Bronchial epithelial cell (primary cell): ENCODE results near the gene PWWP2B. TPM values are rescaled to one million over a fixed set of nuclear protein-coding genes. Genes with fewer than 3 reads are reported as not detected.

Experiments used
- DNase-seq: peaks from one replicate; pipeline ENCODE4 v3.0.0-alpha.2; 2010; ENCODE audit warnings: low read depth
- FAIRE-seq: peaks from 2 replicates; lab custom pipeline; 2011; peaks lifted over from hg19 to GRCh38; lab: Jason Lieb, UNC
- H3K27me3 ChIP-seq: 2 replicates; pipeline ENCODE4 v1.5.1; 2011; ENCODE audit warnings: low read length; ENCODE audit not compliant: control insufficient read depth, insufficient read depth
- H3K36me3 ChIP-seq: 2 replicates; pipeline ENCODE4 v1.5.1; 2011; ENCODE audit warnings: low read length; ENCODE audit not compliant: control insufficient read depth, insufficient read depth
- H3K4me3 ChIP-seq: 2 replicates; pipeline ENCODE4 v1.5.1; 2011; ENCODE audit warnings: mild to moderate bottlenecking, low read depth, low read length, control low read depth
- total RNA-seq: library from RNA; depleted of rRNA; stranded (reverse); fragments of >200 nt; gene quantifications from 2 replicates; pipeline ENCODE4 v1.2.1, GENCODE V29; 2014
- TF ChIP-seq, protein P1 (sequence below): IDR thresholded peaks from 2 replicates; pipeline ENCODE4 v1.5.1; 2011; ENCODE audit warnings: mild to moderate bottlenecking, moderate library complexity, low read length, control low read depth, inconsistent platforms; ENCODE audit not compliant: insufficient read depth, severe bottlenecking

The PWWP2B gene
- total RNA-seq, 1 donor from 2014 or later: 40.0 TPM

DNA sequence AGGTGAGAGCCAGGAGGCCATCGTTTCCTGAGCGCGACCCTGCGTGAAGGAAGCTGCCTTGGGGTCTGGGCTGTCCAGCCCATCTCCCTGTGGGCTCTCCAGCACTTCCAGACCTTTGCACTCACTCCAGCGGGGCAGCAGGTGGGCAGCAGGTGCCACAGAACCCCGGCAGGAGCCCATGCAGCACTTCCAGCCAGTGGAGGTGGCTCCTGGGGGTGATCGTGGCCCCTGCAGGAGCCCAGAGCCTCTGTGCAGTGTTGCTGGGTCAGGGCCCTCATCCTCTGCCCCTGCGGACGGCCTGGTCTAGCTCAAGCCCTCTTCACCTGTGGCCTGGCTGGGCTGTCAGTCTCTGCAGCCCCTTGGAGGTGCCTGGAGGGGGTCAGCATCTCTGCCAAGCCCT is 59.9 kb downstream of the PWWP2B start:
- Histone ChIP-seq H3K36me3 (no peaks in the 10 kb centered on the region), H3K27me3 (no peaks in the 10 kb centered on the region), H3K4me3 (no peak overlapping the region)
- FAIRE-seq (no peak), DNase-seq (no peak)
- TF ChIP-seq, protein P1, sequence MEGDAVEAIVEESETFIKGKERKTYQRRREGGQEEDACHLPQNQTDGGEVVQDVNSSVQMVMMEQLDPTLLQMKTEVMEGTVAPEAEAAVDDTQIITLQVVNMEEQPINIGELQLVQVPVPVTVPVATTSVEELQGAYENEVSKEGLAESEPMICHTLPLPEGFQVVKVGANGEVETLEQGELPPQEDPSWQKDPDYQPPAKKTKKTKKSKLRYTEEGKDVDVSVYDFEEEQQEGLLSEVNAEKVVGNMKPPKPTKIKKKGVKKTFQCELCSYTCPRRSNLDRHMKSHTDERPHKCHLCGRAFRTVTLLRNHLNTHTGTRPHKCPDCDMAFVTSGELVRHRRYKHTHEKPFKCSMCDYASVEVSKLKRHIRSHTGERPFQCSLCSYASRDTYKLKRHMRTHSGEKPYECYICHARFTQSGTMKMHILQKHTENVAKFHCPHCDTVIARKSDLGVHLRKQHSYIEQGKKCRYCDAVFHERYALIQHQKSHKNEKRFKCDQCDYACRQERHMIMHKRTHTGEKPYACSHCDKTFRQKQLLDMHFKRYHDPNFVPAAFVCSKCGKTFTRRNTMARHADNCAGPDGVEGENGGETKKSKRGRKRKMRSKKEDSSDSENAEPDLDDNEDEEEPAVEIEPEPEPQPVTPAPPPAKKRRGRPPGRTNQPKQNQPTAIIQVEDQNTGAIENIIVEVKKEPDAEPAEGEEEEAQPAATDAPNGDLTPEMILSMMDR: no peak

DNA sequence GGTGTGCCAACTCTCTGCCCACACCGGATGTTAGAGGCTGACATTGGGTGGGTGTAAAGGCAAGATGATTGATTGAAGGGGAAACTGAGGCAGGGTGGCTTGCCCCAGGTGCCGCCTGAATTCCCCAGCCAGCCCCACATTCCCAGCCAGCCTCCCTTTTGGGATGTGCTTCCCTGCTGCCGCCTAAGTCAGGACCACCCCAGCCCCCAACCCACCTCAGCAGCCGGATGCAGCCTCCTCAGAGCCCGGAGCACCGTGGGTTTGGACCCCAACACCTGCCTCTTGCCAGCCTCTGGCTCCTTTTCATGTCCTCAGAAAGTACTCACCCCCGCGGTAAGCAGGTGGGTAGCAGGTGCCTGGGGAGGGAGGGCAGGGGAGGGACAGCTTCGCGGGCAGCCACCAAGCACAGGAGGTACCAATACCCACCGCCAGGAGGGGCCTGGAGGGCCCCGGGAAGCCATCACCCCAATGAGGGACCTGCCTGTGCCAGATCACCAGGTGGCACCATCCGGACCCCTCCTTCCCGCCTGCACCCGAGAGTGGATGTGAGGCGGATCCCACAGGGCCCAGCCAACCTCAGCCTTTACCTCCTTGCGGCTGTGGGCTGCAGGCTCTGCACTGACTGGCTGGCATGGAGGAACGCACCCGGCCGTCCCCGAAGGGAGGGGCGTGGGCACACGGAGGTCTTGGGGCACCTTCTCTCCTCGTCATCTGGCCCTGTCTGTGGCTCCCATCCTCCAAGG is 60.5 kb downstream of the PWWP2B start:
- H3K4me3 ChIP-seq: no peak overlapping the region
- no peaks in the 10 kb centered on the region for H3K36me3 ChIP-seq
- no peaks in the 10 kb centered on the region for H3K27me3 ChIP-seq
- no peak for DNase-seq
- FAIRE-seq: no peak
- TF ChIP-seq, protein P1: no peak

DNA sequence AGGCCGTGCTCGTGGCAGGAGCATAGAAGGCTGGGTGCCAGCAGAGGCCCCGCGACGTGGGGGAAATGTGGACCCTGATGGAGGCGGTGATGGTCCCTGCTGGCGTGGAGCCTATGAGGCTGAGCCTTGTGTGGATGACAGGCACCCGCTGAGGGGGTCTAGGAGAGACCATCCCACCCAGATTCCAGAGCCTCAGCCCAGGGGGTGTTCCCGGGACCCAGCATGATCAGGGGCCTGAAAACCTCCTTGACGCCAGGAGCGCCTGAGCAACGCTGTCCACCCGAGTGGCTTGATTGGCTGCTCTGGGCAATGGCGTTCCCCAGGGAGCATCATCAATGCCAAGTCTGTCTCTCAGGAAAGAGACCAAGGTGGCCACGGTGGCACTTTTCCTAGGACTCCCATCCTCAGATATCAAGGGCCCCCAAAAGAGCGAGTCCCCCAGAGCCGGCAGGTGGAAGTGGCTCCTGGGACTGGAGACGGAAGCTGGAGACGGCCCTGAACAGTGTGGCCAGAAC is 61.1 kb downstream of the PWWP2B start:
- Histone ChIP-seq H3K4me3 (no peak overlapping the region), H3K36me3 (no peaks in the 10 kb centered on the region), H3K27me3 (no peaks in the 10 kb centered on the region)
- no peak for DNase-seq
- TF ChIP-seq, protein P1: no peak
- FAIRE-seq: no peak

- Histone ChIP-seq H3K4me3 (no peak overlapping the region), H3K27me3 (no peaks in the 10 kb centered on the region), H3K36me3 (no peaks in the 10 kb centered on the region)
- TF ChIP-seq, protein P1: peak; percentile 93
- DNase-seq: no peak
- FAIRE-seq: no peak
Observed at GRCh38 chr10:132458586-132459300, 61.7 kb downstream of the PWWP2B start.

DNA sequence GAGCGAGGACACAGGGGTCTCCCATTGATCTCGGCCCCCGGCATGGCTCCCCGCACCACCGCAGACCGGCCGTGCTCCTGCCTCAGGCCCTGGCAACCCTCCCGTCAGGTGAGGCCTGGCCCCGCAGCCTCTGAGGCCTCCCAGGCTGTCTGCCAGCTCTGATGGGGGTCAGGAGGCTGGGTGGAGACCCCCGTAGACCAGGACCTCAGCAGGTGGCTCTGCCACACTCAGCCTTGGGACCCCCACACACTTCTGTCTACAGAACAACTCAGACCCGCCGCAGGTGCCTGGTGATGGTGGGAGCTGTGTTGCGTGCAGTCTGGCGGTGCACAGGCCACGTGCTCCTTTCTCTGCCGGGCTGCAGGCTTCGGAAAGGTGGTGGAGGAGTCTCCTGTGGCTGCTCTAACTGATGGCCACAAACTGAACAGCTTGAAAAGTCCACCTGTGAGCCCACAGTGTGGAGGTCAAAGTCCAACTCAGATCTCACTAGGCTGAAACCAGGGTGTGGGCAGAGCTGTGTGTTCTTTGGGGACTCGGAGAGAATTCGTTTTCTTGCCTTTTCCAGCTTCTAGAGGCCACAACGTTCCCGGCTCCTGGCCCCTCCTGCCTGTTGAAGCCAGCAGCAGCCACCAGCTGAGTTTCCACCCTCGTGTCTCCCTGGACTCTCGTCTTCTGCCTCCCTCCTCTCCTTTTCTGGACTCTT is 62.5 kb downstream of the PWWP2B start:
- FAIRE-seq: peak; percentile 75
- TF ChIP-seq, protein P1: no peak
- Histone ChIP-seq H3K4me3 (no peak overlapping the region), H3K27me3 (no peaks in the 10 kb centered on the region), H3K36me3 (no peaks in the 10 kb centered on the region)
- no peak for DNase-seq
